Upper lobe of left lung (tissue), 6 donors: ENCODE measurements around the gene CTR9. TPM values are rescaled to one million over a fixed set of nuclear protein-coding genes. Genes with fewer than 3 reads are reported as not detected.

ENCODE experiments used
- ATAC-seq, 2 donors: fragments of 200-7000 bp; cut with Tn5 transposase; one replicate each; pipeline ENCODE4 v1.9.1; 2022; ENCODE audit warnings: mild to moderate bottlenecking in 2 of 2, moderate library complexity in 2 of 2; ENCODE audit not compliant: low FRiP score in 2 of 2
- DNase-seq, 2 donors: peaks; one replicate each; pipeline ENCODE4 v3.0.0-alpha.2; 2019 to 2020
- H3K27ac ChIP-seq, 4 donors: fragments of 200-600 bp; sonication (generic); one replicate each; pipeline ENCODE4 v1.5.1; 2016 to 2019
- H3K27me3 ChIP-seq, 4 donors: fragments of 200-600 bp; sonication (generic); one replicate each; pipeline ENCODE4 v1.5.1; 2017 to 2019
- H3K36me3 ChIP-seq, 4 donors: fragments of 200-600 bp; sonication (generic); one replicate each; pipeline ENCODE4 v1.5.1; 2016 to 2019
- H3K4me1 ChIP-seq, 4 donors: fragments of 200-600 bp; sonication (generic); one replicate each; pipeline ENCODE4 v1.5.1; 2018 to 2019
- H3K4me3 ChIP-seq, 4 donors: fragments of 200-600 bp; sonication (generic); one replicate each; pipeline ENCODE4 v1.5.1; 2017 to 2019; ENCODE audit warnings: mild to moderate bottlenecking in 2 of 4, moderate library complexity in 1 of 4
- H3K9me3 ChIP-seq, 4 donors: fragments of 200-600 bp; sonication (generic); one replicate each; pipeline ENCODE4 v1.5.1; 2018 to 2019
- CTCF ChIP-seq, 6 experiments: fragments of 450-650 bp in 4 of 6; fragments of 200-600 bp in 2 of 6; sonication (generic) in 2 of 6; IDR thresholded peaks; one replicate each; pipeline ENCODE4 v1.5.1; 2016 to 2019; ENCODE audit warnings: antibody characterized with exemption in 6 of 6
- EP300 ChIP-seq, 4 donors: sonication (generic); formaldehyde crosslinking; IDR thresholded peaks; one replicate each; pipeline ENCODE4 v1.5.1; 2017; ENCODE audit warnings: antibody characterized with exemption in 4 of 4, control low read depth in 2 of 4
- POLR2A ChIP-seq, 4 donors: fragments of 450-650 bp; IDR thresholded peaks; one replicate each; pipeline ENCODE4 v1.5.1; 2016 to 2017; ENCODE audit warnings: antibody characterized with exemption in 4 of 4, mild to moderate bottlenecking in 2 of 4
- POLR2AphosphoS5 ChIP-seq, 2 donors: sonication (generic); formaldehyde crosslinking; IDR thresholded peaks; one replicate each; pipeline ENCODE4 v1.5.1; 2017; ENCODE audit warnings: antibody characterized with exemption in 2 of 2
- WGBS, 2 donors: methylation state at CpG; one replicate each; pipeline ENCODE4 v1.1.5; 2017 to 2018; 5-methylcytosine and 5-hydroxymethylcytosine counted together
- total RNA-seq, 6 donors: library from RNA; depleted of rRNA in 4 of 6; stranded (reverse); fragments of >200 nt in 4 of 6; gene quantifications; one replicate each; pipeline versions ENCODE4 v1.1.0 to v1.2.1, GENCODE V29; 2016 to 2021
- donor health status: DM: no; HTN: no; CAD: no; lungs with moderate emphysema.
- donor health status: DM: no; HTN: yes; CAD: no; lungs with severe emphysema.

CTR9 gene
- total RNA-seq, 6 donors from 2014 or later = 9.9 to 35.4 (median 26.9) TPM

- 80 to 89% methylated on average over 3 of the region's 3 CpGs for WGBS, 2 donors
- TF ChIP-seq POLR2A (IDR thresholded peaks at IDR 0.05) (no peak), POLR2AphosphoS5 (IDR thresholded peaks at IDR 0.05) (no peak), CTCF (IDR thresholded peaks at IDR 0.05) (no peak), EP300 (IDR thresholded peaks at IDR 0.05) (no peak)
- peaks cover 0 to 4% (median under 1%) of the 10 kb centered on the region in 4 donors for H3K4me1 ChIP-seq
- no peaks in the 10 kb centered on the region for H3K27me3 ChIP-seq
- H3K27ac ChIP-seq = no peak overlapping the region
- H3K9me3 ChIP-seq = no peaks in the 10 kb centered on the region
- H3K36me3 ChIP-seq = no peaks in the 10 kb centered on the region
- DNase-seq (no peak), ATAC-seq (no peak)
- no peak overlapping the region for H3K4me3 ChIP-seq
These were observed 22.9 kb upstream of the CTR9 start for GRCh38 chr11:10728154-10728553.

GRCh38 chr11:10728789-10729472 lies 22.1 kb upstream of the CTR9 start:
- peak overlapping the region in 1 of 4 donors; percentile 26 for H3K4me3 ChIP-seq
- 48 to 58% methylated on average over 17 to 20 of the region's 20 CpGs for WGBS, 2 donors
- H3K36me3 ChIP-seq = no peaks in the 10 kb centered on the region
- H3K4me1 ChIP-seq = peaks cover 2 to 9% (median 5%) of the 10 kb centered on the region in 4 donors
- ATAC-seq (peak in 1 of 2 donors; percentile 4), DNase-seq (peak in 1 of 2 donors; percentile 39)
- H3K27me3 ChIP-seq = no peaks in the 10 kb centered on the region
- no peaks in the 10 kb centered on the region for H3K9me3 ChIP-seq
- H3K27ac ChIP-seq = peak overlapping the region in 3 of 4 donors; percentile 37 to 74 (median 68)
- TF ChIP-seq EP300 (IDR thresholded peaks at IDR 0.05) (no peak), POLR2AphosphoS5 (IDR thresholded peaks at IDR 0.05) (no peak), POLR2A (IDR thresholded peaks at IDR 0.05) (no peak), CTCF (IDR thresholded peaks at IDR 0.05) (no peak)

GRCh38 chr11:10730151-10730550 lies 20.9 kb upstream of the CTR9 start:
- Histone ChIP-seq H3K4me3 (no peak overlapping the region), H3K27ac (no peak overlapping the region), H3K4me1 (peaks cover 11 to 20% (median 13%) of the 10 kb centered on the region in 4 donors), H3K9me3 (no peaks in the 10 kb centered on the region), H3K36me3 (no peaks in the 10 kb centered on the region), H3K27me3 (no peaks in the 10 kb centered on the region)
- WGBS, 2 donors = 72 to 93% methylated on average over 3 of the region's 3 CpGs
- TF ChIP-seq POLR2AphosphoS5 (IDR thresholded peaks at IDR 0.05) (no peak), EP300 (IDR thresholded peaks at IDR 0.05) (no peak), CTCF (IDR thresholded peaks at IDR 0.05) (no peak), POLR2A (IDR thresholded peaks at IDR 0.05) (no peak)
- ATAC-seq = no peak
- no peak for DNase-seq

- ATAC-seq = no peak
- Histone ChIP-seq H3K36me3 (no peaks in the 10 kb centered on the region), H3K27ac (no peak overlapping the region), H3K4me3 (no peak overlapping the region), H3K27me3 (no peaks in the 10 kb centered on the region), H3K9me3 (no peaks in the 10 kb centered on the region), H3K4me1 (peaks cover 16 to 26% (median 22%) of the 10 kb centered on the region in 4 donors)
- WGBS, 2 donors = 62 to 65% methylated on average over 3 of the region's 3 CpGs
- TF ChIP-seq CTCF (IDR thresholded peaks at IDR 0.05) = no peak
- no peak for TF ChIP-seq EP300 (IDR thresholded peaks at IDR 0.05)
- no peak for TF ChIP-seq POLR2AphosphoS5 (IDR thresholded peaks at IDR 0.05)
- no peak for TF ChIP-seq POLR2A (IDR thresholded peaks at IDR 0.05)
- no peak for DNase-seq
These were observed 19.9 kb upstream of the CTR9 start for GRCh38 chr11:10731064-10731680.
